GM18909 (cell line): ENCODE data around the gene MANSC4.

Experiments used
- ATAC-seq: cut with Tn5 transposase; IDR thresholded peaks from one replicate; pipeline ENCODE4 v1.9.1; 2021; ENCODE audit warnings: mild to moderate bottlenecking; ENCODE audit not compliant: unreplicated experiment, poor library complexity

The MANSC4 gene

DNA sequence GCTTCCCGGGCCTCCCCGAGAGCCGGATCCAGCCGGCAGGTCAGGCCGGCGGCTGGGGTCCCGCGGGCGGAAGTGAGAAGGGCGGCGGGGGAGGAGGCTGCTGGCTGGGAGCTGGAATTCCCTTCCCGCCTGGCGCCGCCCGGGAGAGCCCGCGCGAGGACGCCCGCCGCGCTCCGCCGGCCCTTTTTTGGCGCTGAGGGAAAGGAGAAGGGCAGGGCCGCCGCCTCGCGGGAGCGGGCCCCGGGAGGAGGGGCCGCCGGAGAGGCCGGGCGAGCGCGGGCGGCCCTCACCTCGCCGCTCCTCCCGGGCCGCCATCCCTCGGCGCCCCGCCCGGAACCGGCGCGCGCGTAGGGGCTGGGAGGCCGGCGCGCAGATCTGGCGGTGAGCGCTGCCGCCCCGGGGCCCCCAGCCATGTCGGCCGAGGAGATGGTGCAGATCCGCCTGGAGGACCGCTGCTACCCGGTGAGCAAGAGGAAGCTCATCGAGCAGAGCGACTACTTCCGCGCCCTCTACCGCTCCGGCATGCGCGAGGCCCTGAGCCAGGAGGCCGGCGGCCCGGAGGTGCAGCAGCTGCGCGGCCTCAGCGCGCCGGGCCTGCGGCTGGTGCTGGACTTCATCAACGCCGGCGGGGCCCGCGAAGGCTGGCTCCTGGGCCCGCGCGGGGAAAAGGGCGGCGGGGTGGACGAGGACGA is at the start of gene MANSC4, which contains the start of gene KLHL42:
Gene MANSC4, minus strand, starts transcription at position 317 of the 692 bp plus-strand sequence. CDS start 8,960 bp downstream, outside the sequence.
Gene KLHL42, plus strand, starts transcription at position 314 of the 692 bp plus-strand sequence. Its CDS starts 98 bp downstream, at position 412.
- ATAC-seq, result peak; percentile 80

DNA sequence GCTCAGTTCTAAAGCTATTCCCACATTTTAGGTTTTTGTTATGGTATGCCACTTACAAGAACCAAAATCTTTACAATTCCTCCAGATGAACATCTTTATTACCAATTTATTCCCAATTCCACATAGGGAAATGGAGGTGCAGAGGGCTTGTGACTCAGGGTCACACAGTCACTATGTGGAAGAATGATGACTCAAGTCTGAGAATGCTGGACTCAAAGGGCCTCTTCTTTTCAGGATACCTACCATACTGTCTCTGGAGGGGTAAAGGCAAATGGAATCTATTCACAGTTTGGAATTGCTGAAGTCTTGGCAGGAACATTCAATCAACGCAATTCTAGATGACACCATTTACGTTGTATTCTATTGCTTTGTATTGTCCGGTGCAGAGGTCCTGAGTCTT is 48.2 kb upstream of the MANSC4 start:
- no peak for ATAC-seq

- no peak for ATAC-seq
Measured at GRCh38 chr12:27826076-27826475, 46.0 kb upstream of the MANSC4 start.

- peak; percentile 73 for ATAC-seq
Measured at GRCh38 chr12:27824126-27824842, 44.2 kb upstream of the MANSC4 start.

GRCh38 chr12:27823038-27823437 is 43.0 kb upstream of the MANSC4 start:
- no peak for ATAC-seq

DNA sequence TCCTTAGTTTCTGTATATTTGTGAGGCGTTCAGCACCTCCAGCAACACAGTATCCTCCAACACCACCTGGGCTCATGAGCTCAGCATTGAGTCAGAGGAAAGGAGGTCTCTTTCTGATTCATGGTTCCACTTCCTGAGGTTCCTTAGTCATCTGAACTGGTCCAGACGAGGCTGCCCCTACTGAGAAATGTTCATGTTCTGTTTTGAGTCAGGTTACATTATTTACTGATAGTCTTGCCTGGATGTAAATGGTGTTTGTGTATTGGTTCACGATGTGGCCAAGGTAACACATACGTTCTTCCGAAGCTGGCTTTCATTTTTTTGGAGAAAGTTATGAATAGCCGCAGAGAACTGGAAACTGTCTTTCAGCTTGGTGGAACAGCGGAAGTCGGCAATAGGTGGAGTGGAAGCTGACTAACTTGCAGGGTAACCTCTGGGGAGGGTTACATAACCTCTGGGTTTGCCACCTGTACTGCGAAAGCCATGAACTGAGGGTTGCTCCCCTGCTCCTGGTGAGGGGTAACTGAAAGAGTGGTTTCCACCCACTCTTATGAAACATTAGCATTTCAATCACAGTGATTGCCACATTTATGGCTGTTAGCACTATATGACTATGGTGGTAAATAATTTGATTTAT is 42.2 kb upstream of the MANSC4 start:
- ATAC-seq, result peak; percentile 78

- no peak for ATAC-seq
Measured at GRCh38 chr12:27821259-27821973, 41.4 kb upstream of the MANSC4 start.

DNA sequence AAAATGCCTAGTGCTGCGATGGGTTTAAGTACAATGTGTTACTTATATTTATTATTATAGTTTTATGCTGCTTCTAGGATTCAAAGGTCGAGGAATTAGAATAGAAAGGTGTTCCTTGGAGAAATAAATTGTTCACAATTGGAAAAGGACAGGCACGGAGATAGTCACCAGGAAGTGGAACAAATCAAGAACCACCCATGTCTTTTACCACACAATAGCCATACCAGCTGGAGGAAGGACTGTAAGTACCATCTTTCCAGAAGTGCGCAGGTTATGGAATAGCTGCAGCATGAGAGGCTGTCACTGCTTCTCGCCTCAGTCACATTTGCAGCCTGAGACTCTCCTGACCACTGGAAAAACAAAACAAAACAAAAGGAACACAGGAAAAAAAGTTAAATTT is 40.5 kb upstream of the MANSC4 start:
- ATAC-seq, result no peak

DNA sequence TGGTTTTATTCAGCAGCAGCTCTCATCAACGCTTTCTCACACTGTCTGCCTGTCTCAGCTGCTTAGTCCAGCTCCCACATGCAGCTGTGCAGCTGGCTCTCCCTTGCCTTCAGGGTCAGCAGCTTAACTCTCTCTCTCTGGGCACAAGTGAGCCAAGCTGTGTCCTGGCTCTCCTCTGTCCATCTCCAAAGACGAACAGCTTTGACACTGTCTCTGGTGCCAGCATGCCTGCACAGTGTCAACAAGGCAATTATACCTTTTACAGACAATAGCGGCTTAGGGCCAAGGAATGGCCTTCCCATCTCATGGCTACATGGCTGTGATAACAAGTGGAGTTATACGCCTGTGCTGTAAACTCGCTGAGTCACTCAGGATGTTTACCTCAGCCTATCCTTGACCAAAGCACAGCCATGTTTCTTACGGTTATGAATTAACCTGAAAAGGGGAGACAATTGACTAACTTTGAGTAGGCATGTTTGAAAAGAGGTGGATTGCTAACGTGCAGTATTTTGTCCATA is 38.4 kb upstream of the MANSC4 start:
- ATAC-seq, result no peak

GRCh38 chr12:27817766-27818165 is 37.7 kb upstream of the MANSC4 start:
- ATAC-seq, result no peak

DNA sequence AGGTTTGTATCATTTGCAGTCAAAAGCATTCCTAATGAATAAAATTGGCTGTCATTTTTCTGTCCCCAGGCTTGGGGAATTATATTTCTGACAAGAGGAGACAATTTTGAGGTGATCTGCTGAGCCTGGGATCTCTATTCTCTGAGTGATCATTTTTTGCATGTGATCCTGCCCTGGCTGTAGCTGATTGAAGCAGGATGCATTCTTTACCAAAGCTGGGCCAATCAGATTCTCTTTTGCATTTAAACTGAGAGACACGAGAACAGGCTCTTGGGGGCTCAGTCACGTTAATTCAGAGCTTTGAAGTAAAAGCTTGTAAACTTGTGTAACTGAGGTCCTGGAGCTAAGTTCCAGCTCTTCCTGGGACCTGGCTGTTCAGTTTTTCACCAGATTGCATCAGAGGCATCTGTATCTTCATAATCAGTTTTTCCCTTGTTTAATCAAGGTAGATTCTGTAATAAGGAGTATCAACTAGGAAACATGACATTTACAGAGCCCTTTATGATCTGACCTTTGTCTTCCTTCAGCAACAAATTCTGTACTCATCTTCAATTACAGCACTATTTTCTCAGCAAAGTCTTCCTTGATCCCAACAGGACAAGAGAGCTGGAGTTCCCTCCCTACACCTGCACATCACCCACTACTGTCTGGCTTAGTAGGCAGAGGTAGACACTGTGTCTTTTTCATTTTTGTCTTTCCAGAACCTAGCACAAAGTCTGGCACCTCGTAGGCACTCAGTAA is 35.0 kb upstream of the MANSC4 start:
- no peak for ATAC-seq

GRCh38 chr12:27814411-27814810 is 34.4 kb upstream of the MANSC4 start:
- ATAC-seq, result no peak

- no peak for ATAC-seq
Measured at GRCh38 chr12:27812502-27812901, 32.5 kb upstream of the MANSC4 start.

DNA sequence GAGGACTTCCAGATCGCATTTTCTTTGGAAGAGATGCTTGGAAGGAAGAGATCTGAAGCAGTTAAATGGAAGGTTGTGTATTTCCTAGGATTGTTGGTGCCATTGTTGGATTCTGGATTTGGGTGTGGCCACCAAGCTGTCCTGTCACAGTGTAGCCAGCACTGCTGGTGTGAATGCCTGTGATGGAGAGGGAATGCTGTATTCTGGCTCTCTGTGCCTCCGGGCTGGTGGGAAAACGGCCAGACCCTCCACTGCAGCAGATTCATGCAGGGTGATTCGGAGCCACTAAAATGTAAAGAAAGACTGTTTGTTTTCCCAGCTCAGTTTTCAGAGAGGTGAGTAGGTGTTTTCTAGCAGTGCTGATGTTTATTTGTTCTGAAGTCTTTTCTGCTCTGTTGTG is 30.7 kb upstream of the MANSC4 start:
- no peak for ATAC-seq

- ATAC-seq, result no peak
Measured at GRCh38 chr12:27808841-27809240, 28.8 kb upstream of the MANSC4 start.

- ATAC-seq, result no peak
Measured at GRCh38 chr12:27807063-27807703, 27.1 kb upstream of the MANSC4 start.

GRCh38 chr12:27806259-27806658 is 26.2 kb upstream of the MANSC4 start:
- ATAC-seq, result no peak

GRCh38 chr12:27805238-27805637 is 25.2 kb upstream of the MANSC4 start:
- no peak for ATAC-seq

DNA sequence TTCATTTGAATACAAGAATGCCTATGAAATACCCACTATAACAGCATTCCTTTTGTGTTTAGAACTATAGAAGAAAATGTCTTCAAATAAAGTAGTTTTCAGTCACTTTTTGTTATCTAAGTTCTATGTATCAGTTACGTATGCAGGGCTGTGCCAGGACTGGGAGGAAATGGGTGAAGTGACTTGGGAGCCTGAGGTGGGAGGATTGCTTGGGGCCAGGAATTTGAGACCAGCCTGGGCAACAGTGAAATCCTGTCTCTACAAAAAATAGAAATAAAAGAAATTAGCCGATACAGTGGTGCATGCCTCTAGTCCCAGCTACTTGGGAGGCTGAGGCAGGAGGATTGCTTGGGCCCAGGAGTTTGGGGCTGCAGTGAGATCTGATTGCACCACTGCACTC is 22.9 kb upstream of the MANSC4 start:
- no peak for ATAC-seq
